Progenitor cell of endocrine pancreas (in vitro differentiated cells): ENCODE data around the gene HSPA12A. TPM values are rescaled to one million over a fixed set of nuclear protein-coding genes. Genes with fewer than 3 reads are reported as not detected.

Experiments used
- DNase-seq: peaks from one replicate; pipeline ENCODE4 v3.0.0; 2021; ENCODE audit warnings: low spot score; ENCODE audit not compliant: unreplicated experiment
- H3K27ac Mint-ChIP-seq: 2 replicates; pipeline ENCODE4 v1.8.0; 2021; ENCODE audit warnings: mild to moderate bottlenecking, moderate library complexity, mixed read lengths
- H3K27me3 Mint-ChIP-seq: 2 replicates; pipeline ENCODE4 v1.8.0; 2021; ENCODE audit warnings: mixed read lengths
- H3K36me3 Mint-ChIP-seq: 2 replicates; pipeline ENCODE4 v1.8.0; 2022; ENCODE audit warnings: mixed read lengths; ENCODE audit not compliant: insufficient read depth
- H3K4me1 Mint-ChIP-seq: 2 replicates; pipeline ENCODE4 v1.8.0; 2021; ENCODE audit warnings: low read depth, mixed read lengths
- H3K4me3 Mint-ChIP-seq: 2 replicates; pipeline ENCODE4 v1.8.0; 2021; ENCODE audit warnings: low read depth, mild to moderate bottlenecking, moderate library complexity, mixed read lengths
- H3K9me3 Mint-ChIP-seq: 2 replicates; pipeline ENCODE4 v1.8.0; 2021; ENCODE audit warnings: low read depth, mixed read lengths
- total RNA-seq: library from RNA; stranded (reverse); gene quantifications from 2 replicates; pipeline ENCODE4 v1.2.1, GENCODE V29; 2021
- TF ChIP-seq, protein P1 (sequence below): fragments of 200-600 bp; sonication (generic); IDR thresholded peaks from one replicate; pipeline ENCODE4 v1.5.0; 2021; ENCODE audit warnings: antibody characterized with exemption, mild to moderate bottlenecking; ENCODE audit not compliant: unreplicated experiment

Gene HSPA12A
- total RNA-seq, 1 donor from 2014 or later = 9.1 TPM

DNA sequence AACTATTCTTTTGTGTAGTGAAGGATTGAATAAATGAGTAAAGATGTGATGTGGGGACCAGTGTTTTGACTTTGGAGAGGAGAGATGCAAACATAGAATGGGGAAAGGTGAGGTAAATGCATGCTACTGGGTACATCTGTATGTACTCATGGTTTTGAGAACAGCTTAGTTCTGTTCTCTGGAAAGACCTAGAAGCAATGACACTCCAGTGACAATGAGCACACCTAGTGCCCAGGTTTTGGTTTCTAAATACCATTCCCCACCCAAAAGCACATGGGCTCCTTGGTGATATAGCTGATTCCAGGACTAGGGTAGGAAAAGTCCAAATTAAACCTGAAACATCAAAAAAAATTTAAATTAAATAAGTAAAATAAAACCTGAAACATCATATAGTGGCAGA lies 22.6 kb upstream of the HSPA12A start:
- Mint-ChIP-seq H3K36me3 (no peaks in the 10 kb centered on the region), H3K9me3 (peaks cover 4% of the 10 kb centered on the region), H3K27me3 (peaks cover 23% of the 10 kb centered on the region), H3K4me3 (no peak overlapping the region), H3K27ac (no peak overlapping the region), H3K4me1 (no peaks in the 10 kb centered on the region)
- TF ChIP-seq, protein P1, sequence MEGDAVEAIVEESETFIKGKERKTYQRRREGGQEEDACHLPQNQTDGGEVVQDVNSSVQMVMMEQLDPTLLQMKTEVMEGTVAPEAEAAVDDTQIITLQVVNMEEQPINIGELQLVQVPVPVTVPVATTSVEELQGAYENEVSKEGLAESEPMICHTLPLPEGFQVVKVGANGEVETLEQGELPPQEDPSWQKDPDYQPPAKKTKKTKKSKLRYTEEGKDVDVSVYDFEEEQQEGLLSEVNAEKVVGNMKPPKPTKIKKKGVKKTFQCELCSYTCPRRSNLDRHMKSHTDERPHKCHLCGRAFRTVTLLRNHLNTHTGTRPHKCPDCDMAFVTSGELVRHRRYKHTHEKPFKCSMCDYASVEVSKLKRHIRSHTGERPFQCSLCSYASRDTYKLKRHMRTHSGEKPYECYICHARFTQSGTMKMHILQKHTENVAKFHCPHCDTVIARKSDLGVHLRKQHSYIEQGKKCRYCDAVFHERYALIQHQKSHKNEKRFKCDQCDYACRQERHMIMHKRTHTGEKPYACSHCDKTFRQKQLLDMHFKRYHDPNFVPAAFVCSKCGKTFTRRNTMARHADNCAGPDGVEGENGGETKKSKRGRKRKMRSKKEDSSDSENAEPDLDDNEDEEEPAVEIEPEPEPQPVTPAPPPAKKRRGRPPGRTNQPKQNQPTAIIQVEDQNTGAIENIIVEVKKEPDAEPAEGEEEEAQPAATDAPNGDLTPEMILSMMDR = no peak
- DNase-seq = no peak

DNA sequence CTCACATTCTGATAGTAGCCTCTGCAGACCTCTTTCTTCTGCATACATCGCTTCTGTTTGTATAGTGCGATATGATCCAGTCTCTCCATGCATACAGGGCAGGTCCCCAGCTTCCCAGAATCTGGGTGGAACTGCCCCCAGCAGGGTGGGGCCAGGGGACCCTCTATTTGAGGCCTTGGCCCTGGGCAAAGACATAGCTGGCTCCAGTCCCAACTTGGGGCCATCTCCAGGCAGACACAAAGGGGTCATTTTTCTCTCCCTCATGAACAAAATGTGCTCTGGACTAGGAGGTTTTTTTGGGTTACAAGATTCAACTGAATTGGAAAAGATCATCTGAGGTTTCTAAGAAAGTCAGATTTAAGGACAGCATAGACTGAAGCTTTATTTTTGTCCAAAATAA lies 21.1 kb upstream of the HSPA12A start:
- Mint-ChIP-seq H3K27ac (no peak overlapping the region), H3K4me3 (no peak overlapping the region), H3K27me3 (peaks cover 17% of the 10 kb centered on the region), H3K9me3 (peaks cover 4% of the 10 kb centered on the region), H3K36me3 (no peaks in the 10 kb centered on the region), H3K4me1 (no peaks in the 10 kb centered on the region)
- DNase-seq = no peak
- TF ChIP-seq, protein P1 = no peak

DNA sequence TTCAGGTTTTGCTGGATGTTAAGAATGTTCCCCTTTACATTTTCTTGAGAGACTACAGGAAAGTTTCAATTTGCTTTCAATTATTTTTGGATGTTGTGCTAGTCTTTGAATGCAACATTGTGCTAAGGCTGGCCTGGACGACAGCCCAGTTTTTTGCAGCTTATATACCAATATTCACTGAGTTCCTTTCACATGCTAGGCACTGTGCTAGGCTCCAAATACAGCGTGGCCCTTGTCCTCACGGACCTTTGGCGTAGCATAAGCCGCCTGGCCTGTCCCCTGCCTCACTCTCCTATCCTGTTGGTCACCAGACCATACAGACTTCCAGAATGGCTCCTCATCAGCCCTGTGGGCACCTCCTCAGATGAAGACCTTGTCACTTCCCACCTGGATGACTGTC lies 19.5 kb upstream of the HSPA12A start:
- H3K27ac Mint-ChIP-seq = no peak overlapping the region
- H3K36me3 Mint-ChIP-seq = no peaks in the 10 kb centered on the region
- no peaks in the 10 kb centered on the region for H3K4me1 Mint-ChIP-seq
- no peak overlapping the region for H3K4me3 Mint-ChIP-seq
- TF ChIP-seq, protein P1 = no peak
- DNase-seq = no peak
- peaks cover 13% of the 10 kb centered on the region for H3K27me3 Mint-ChIP-seq
- H3K9me3 Mint-ChIP-seq = peaks cover 4% of the 10 kb centered on the region

DNA sequence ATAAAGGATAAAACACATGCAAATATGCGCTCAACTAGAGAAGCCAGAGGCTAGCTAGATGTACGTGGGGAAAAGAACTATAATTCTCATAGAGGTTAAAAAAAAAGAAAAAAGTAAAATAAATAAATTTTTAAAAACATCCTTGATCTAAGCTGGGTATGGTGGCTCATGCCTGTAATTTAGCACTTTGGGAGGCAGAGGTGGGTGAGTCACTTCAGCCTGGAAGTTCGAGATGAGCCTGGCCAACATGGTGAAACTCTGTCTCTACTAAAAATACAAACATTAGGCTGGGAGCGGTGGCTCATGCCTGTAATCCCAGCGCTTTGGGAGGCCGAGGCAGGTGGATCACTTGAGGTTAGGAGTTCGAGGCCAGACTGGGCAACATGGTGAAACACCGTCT lies 18.6 kb upstream of the HSPA12A start:
- Mint-ChIP-seq H3K9me3 (peaks cover 4% of the 10 kb centered on the region), H3K4me3 (no peak overlapping the region), H3K4me1 (no peaks in the 10 kb centered on the region), H3K36me3 (no peaks in the 10 kb centered on the region), H3K27ac (no peak overlapping the region), H3K27me3 (peaks cover 14% of the 10 kb centered on the region)
- TF ChIP-seq, protein P1 = no peak
- DNase-seq = no peak

DNA sequence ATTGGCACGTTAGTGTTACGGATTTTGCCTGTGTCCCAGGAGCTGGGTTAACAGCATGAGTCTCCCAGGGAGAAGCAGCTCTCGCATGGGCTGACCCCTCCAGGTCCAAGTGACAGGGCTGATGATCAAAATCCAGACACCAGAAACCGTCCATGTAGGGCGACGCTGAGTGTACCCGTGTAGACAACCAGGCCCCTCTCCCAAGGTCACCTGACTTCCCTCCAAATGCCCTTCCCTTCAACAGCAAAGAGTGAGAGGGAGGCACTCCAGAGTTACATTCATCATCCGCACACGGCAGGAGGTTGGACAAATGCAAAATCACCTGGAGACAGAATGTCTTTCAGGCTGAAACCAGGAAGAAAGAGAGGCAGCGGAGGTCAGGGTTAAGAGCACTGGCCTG lies 14.9 kb upstream of the HSPA12A start:
- H3K4me1 Mint-ChIP-seq = no peaks in the 10 kb centered on the region
- TF ChIP-seq, protein P1 = no peak
- peaks cover 5% of the 10 kb centered on the region for H3K27me3 Mint-ChIP-seq
- H3K9me3 Mint-ChIP-seq = no peaks in the 10 kb centered on the region
- H3K27ac Mint-ChIP-seq = no peak overlapping the region
- no peaks in the 10 kb centered on the region for H3K36me3 Mint-ChIP-seq
- no peak overlapping the region for H3K4me3 Mint-ChIP-seq
- no peak for DNase-seq

DNA sequence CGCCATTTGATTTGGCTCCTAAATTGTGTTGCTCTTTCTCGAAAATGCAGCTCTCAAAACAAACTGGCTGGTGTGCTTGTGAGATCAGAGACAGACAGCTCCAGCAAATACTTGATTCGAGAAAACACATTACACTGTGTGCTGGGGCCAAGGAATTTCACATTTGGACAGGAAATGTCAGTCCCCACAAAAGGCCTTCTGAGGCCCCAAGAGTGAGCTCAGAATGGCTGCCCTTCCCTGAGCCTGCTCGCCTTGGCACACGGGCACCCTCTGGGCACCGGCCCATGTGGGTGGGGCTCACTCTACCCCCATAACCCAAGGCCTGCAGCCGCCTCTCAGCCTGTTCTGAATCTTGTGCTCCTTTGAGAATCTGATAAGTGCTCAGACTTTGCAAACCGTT lies 13.9 kb upstream of the HSPA12A start:
- Mint-ChIP-seq H3K36me3 (no peaks in the 10 kb centered on the region), H3K4me1 (no peaks in the 10 kb centered on the region), H3K27ac (no peak overlapping the region), H3K27me3 (peaks cover 6% of the 10 kb centered on the region), H3K9me3 (no peaks in the 10 kb centered on the region), H3K4me3 (no peak overlapping the region)
- TF ChIP-seq, protein P1 = no peak
- no peak for DNase-seq
